Endothelial cell of umbilical vein (primary cell): ENCODE measurements around the gene KCNH1. TPM values are rescaled to one million over a fixed set of nuclear protein-coding genes. Genes with fewer than 3 reads are reported as not detected.

Source experiments
- BruUV-seq: library from RNA; stranded (reverse); fragments of 400-500 nt; replicated peaks from 2 replicates; lab custom pipeline; 2021; lab: Mats Ljungman, UMichigan
- CTCF ChIA-PET: fragments of 300-600, 350-600 bp; sonication (Branson Sonifier 250); formaldehyde crosslinking; loops from one replicate; lab custom pipeline; 2021; ENCODE audit warnings: antibody characterized with exemption, inconsistent platforms; lab: Charles Lee
- POLR2A ChIA-PET: fragments of 300-600, 350-600 bp; sonication (Branson Sonifier 250); formaldehyde crosslinking; loops from one replicate; lab custom pipeline; 2021; ENCODE audit warnings: antibody characterized with exemption, inconsistent platforms; lab: Charles Lee
- DNase-seq: peaks from one replicate; pipeline ENCODE4 v3.0.0-alpha.2; 2011; ENCODE audit warnings: low read depth, low spot score
- FAIRE-seq: peaks from 2 replicates; lab custom pipeline; 2011; peaks lifted over from hg19 to GRCh38; lab: Jason Lieb, UNC
- H2AFZ ChIP-seq: 2 replicates; pipeline ENCODE4 v1.6.0; 2012; ENCODE audit warnings: low read depth, low read length, control low read depth, inconsistent platforms
- H3K27ac ChIP-seq: 2 replicates; pipeline ENCODE4 v1.5.1; 2011; ENCODE audit warnings: low read depth, mild to moderate bottlenecking, control low read depth, low read length, moderate library complexity; ENCODE audit not compliant: insufficient read depth
- H3K27me3 ChIP-seq, 2 experiments: 2 replicates each; pipeline versions ENCODE4 v1.6.0 to v1.6.1; 2011; ENCODE audit warnings: low read length in 2 of 2, mixed read lengths in 1 of 2; ENCODE audit not compliant: control insufficient read depth in 2 of 2, insufficient read depth in 2 of 2
- H3K36me3 ChIP-seq, 2 experiments: 2 replicates in 1 of 2; 3 replicates in 1 of 2; pipeline ENCODE4 v1.5.1; 2011; ENCODE audit warnings: low read length in 2 of 2, mild to moderate bottlenecking in 1 of 2, moderate library complexity in 1 of 2; ENCODE audit not compliant: control insufficient read depth in 2 of 2, insufficient read depth in 2 of 2; ENCODE audit errors: extremely low read depth in 1 of 2
- H3K4me1 ChIP-seq: 3 replicates; pipeline ENCODE4 v1.5.1; 2011; ENCODE audit warnings: mild to moderate bottlenecking, low read length; ENCODE audit not compliant: control insufficient read depth, insufficient read depth; ENCODE audit errors: extremely low read depth
- H3K4me2 ChIP-seq: 2 replicates; pipeline ENCODE4 v1.6.1; 2011; ENCODE audit warnings: low read length, control low read depth, mixed read lengths; ENCODE audit not compliant: insufficient read depth
- H3K4me3 ChIP-seq, 3 experiments: fragments of 200-600 bp in 1 of 3; sonication (generic), shearing (Covaris generic) in 1 of 3; replicated peaks in 1 of 3; 2 replicates each; pipeline ENCODE4 v1.5.1; 2011 to 2016; ENCODE audit warnings: control low read depth in 3 of 3, low read length in 3 of 3, mild to moderate bottlenecking in 2 of 3, inconsistent platforms in 1 of 3, low read depth in 1 of 3, moderate library complexity in 1 of 3; ENCODE audit not compliant: insufficient read depth in 1 of 3
- H3K79me2 ChIP-seq: 2 replicates; pipeline ENCODE4 v1.6.0; 2012; ENCODE audit warnings: low read length, inconsistent platforms; ENCODE audit not compliant: control insufficient read depth, insufficient read depth
- H3K9ac ChIP-seq: replicated peaks from 2 replicates; pipeline ENCODE3; 2011; ENCODE audit warnings: low read length, control low read depth; ENCODE audit not compliant: insufficient read depth; ENCODE audit errors: extremely low read depth
- H3K9me1 ChIP-seq: replicated peaks from 3 replicates; pipeline ENCODE4 v1.6.0; 2011; ENCODE audit warnings: mild to moderate bottlenecking, low read length; ENCODE audit not compliant: control insufficient read depth, insufficient read depth; ENCODE audit errors: extremely low read depth
- H3K9me3 ChIP-seq: replicated peaks from 2 replicates; pipeline ENCODE4 v1.5.1; 2012; ENCODE audit warnings: low read length, inconsistent platforms; ENCODE audit not compliant: control insufficient read depth, insufficient read depth
- H4K20me1 ChIP-seq: replicated peaks from 2 replicates; pipeline ENCODE3; 2011; ENCODE audit warnings: mild to moderate bottlenecking, low read length; ENCODE audit not compliant: control insufficient read depth, insufficient read depth; ENCODE audit errors: extremely low read depth
- CTCF ChIP-seq, 2 donors: IDR thresholded peaks; 1 replicate in 1 of 2; 2 replicates in 1 of 2; pipeline ENCODE4 v1.5.1; 2011; ENCODE audit warnings: low read length in 2 of 2, mild to moderate bottlenecking in 2 of 2, moderate library complexity in 2 of 2, control low read depth in 1 of 2, inconsistent platforms in 1 of 2, low read depth in 1 of 2; ENCODE audit not compliant: insufficient read depth in 1 of 2; ENCODE audit errors: extremely low read depth in 1 of 2
- EZH2 ChIP-seq: IDR thresholded peaks from 2 replicates; pipeline ENCODE4 v1.6.1; 2012; ENCODE audit warnings: borderline replicate concordance, low read depth, mild to moderate bottlenecking, moderate library complexity, low read length, inconsistent platforms; ENCODE audit not compliant: severe bottlenecking
- FOS ChIP-seq: IDR thresholded peaks from 2 replicates; pipeline ENCODE4 v1.6.1; 2011; ENCODE audit warnings: mild to moderate bottlenecking, low read length, moderate library complexity, borderline replicate concordance; ENCODE audit not compliant: insufficient read depth
- GATA2 ChIP-seq: IDR thresholded peaks from 2 replicates; pipeline ENCODE4 v1.7.0; 2011; ENCODE audit warnings: low read depth, mild to moderate bottlenecking, moderate library complexity, mixed read lengths, low read length; ENCODE audit not compliant: insufficient read length, insufficient read depth
- JUN ChIP-seq: IDR thresholded peaks from 2 replicates; pipeline ENCODE4 v1.6.1; 2011; ENCODE audit warnings: borderline replicate concordance, low read depth; ENCODE audit not compliant: insufficient read length, insufficient read depth
- MAX ChIP-seq: IDR thresholded peaks from 2 replicates; pipeline ENCODE4 v1.6.1; 2011; ENCODE audit not compliant: insufficient read depth, insufficient read length
- MYC ChIP-seq: IDR thresholded peaks from one replicate; pipeline ENCODE4 v1.6.1; 2011; ENCODE audit warnings: mild to moderate bottlenecking, low read depth, low read length
- POLR2A ChIP-seq: IDR thresholded peaks from 2 replicates; pipeline ENCODE4 v1.6.1; 2012; ENCODE audit warnings: low read depth, mild to moderate bottlenecking, control low read depth, low read length
- POLR2AphosphoS5 ChIP-seq: IDR thresholded peaks from 2 replicates; pipeline ENCODE4 v1.6.1; 2012; ENCODE audit warnings: low read depth, mild to moderate bottlenecking, control low read depth, low read length, moderate library complexity; ENCODE audit not compliant: insufficient read depth
- dilution Hi-C: fragments of 300-500 bp; cut with MboI; formaldehyde crosslinking; loops from one replicate; pipeline ENCODE4 v1.15.0; 2019; ENCODE audit warnings: low sequenced_read_pairs; ENCODE audit not compliant: extremely low pct_ligation_motif_present
- intact Hi-C: fragments of 100-400 bp; cut with micrococcal nuclease; formaldehyde crosslinking; loops from one replicate; pipeline ENCODE4 v1.10.0; 2022
- polyA plus RNA-seq, 4 experiments: library from polyadenylated mRNA; depleted of rRNA in 3 of 4; stranded (reverse) in 3 of 4; unstranded in 1 of 4; fragments of >200 nt; gene quantifications; 2 replicates each; pipeline versions ENCODE4 v1.2.1 to v1.2.3, GENCODE V29; 2011 to 2012; ENCODE audit warnings: missing spikeins in 1 of 4
- total RNA-seq: library from RNA; stranded (reverse); gene quantifications from 2 replicates; pipeline ENCODE4 v1.2.3, GENCODE V29; 2021

KCNH1 gene
- total and polyA plus RNA-seq, 2 donors (not counting 3 experiments of a cell fraction or from before 2014, with no cell fraction given) = not detected

DNA sequence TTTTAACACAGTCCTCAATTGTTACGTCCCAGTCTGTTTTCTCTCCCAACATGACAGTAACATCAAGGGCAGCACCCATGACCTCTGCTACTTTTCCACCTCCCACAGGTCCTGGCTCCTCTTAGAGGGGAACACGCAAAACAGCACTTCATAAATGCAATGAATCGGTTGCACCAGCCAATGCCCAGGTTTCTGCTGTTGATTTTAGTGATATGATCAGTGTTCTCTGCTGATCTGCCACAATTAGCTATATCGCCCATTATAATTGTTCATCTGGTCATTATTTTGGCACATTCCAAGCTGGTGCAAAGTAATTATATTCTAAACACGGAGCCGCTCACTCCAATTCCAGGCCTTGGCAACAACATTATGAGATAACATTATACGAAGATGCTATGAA, 184.5 kb downstream of the KCNH1 start:
- no TSS peak for BruUV-seq
- Histone ChIP-seq H3K4me1 (no peaks in the 10 kb centered on the region), H3K27me3 (no peaks in the 10 kb centered on the region), H3K27ac (no peak overlapping the region), H2AFZ (no peak overlapping the region), H3K4me3 (no peak overlapping the region), H3K9ac (no peak overlapping the region), H3K4me2 (no peak overlapping the region), H4K20me1 (no peaks in the 10 kb centered on the region), H3K9me1 (no peaks in the 10 kb centered on the region), H3K79me2 (no peaks in the 10 kb centered on the region), H3K9me3 (no peaks in the 10 kb centered on the region), H3K36me3 (no peaks in the 10 kb centered on the region)
- no peak for FAIRE-seq
- CTCF ChIA-PET = no interaction called here
- dilution Hi-C loops = no loop called here
- TF ChIP-seq JUN (no peak), FOS (no peak), CTCF (IDR thresholded peaks at IDR 0.05; ENCODE audit: extremely low read depth in 1 of 2, insufficient read depth in 1 of 2, low read depth in 1 of 2, low read length in 2 of 2) (no peak), MAX (no peak), MYC (no peak), POLR2A (no peak), POLR2AphosphoS5 (no peak), GATA2 (no peak), EZH2 (no peak)
- DNase-seq = no peak
- POLR2A ChIA-PET = no interaction called here
- intact Hi-C loops = no loop called here
